KOPT-K1 (cell line): Measurements from ENCODE around the gene NXPH2.

Source experiments
- H3K27ac ChIP-seq: fragments of 200-600 bp; sonication (generic); 2 replicates; pipeline ENCODE4 v1.5.1; 2016; ENCODE audit warnings: antibody characterized with exemption, mild to moderate bottlenecking, low read depth, low read length; ENCODE audit not compliant: poor library complexity, severe bottlenecking
- H3K36me3 ChIP-seq: fragments of 200-600 bp; sonication (generic); 2 replicates; pipeline ENCODE4 v1.5.1; 2017; ENCODE audit warnings: antibody characterized with exemption, mild to moderate bottlenecking, low read length, moderate library complexity; ENCODE audit not compliant: insufficient read depth
- H3K9me3 ChIP-seq: fragments of 200-600 bp; sonication (generic); 2 replicates; pipeline ENCODE4 v1.5.1; 2017; ENCODE audit warnings: antibody characterized with exemption, low read length, mild to moderate bottlenecking; ENCODE audit not compliant: insufficient read depth, poor library complexity, severe bottlenecking

NXPH2 gene

GRCh38 chr2:138727956-138728355, 52.2 kb downstream of the NXPH2 start:
- Histone ChIP-seq H3K36me3 (no peaks in the 10 kb centered on the region), H3K9me3 (no peaks in the 10 kb centered on the region), H3K27ac (no peak overlapping the region)

- H3K27ac ChIP-seq: no peak overlapping the region
- no peaks in the 10 kb centered on the region for H3K9me3 ChIP-seq
Measured at GRCh38 chr2:138726681-138727080, 53.5 kb downstream of the NXPH2 start.

GRCh38 chr2:138724729-138725459, 55.3 kb downstream of the NXPH2 start:
- no peaks in the 10 kb centered on the region for H3K36me3 ChIP-seq
- no peak overlapping the region for H3K27ac ChIP-seq
- H3K9me3 ChIP-seq: no peaks in the 10 kb centered on the region

More at GRCh38 chr2:138726681-138727080, 53.5 kb downstream of the NXPH2 start:
- H3K36me3 ChIP-seq: no peaks in the 10 kb centered on the region

GRCh38 chr2:138724327-138724726, 55.9 kb downstream of the NXPH2 start:
- Histone ChIP-seq H3K27ac (no peak overlapping the region), H3K36me3 (no peaks in the 10 kb centered on the region), H3K9me3 (no peaks in the 10 kb centered on the region)

GRCh38 chr2:138723196-138723987, 56.8 kb downstream of the NXPH2 start:
- Histone ChIP-seq H3K27ac (no peak overlapping the region), H3K9me3 (no peaks in the 10 kb centered on the region), H3K36me3 (no peaks in the 10 kb centered on the region)

GRCh38 chr2:138722316-138722715, 57.9 kb downstream of the NXPH2 start:
- Histone ChIP-seq H3K27ac (no peak overlapping the region), H3K36me3 (no peaks in the 10 kb centered on the region), H3K9me3 (no peaks in the 10 kb centered on the region)

- no peaks in the 10 kb centered on the region for H3K36me3 ChIP-seq
- no peak overlapping the region for H3K27ac ChIP-seq
- no peaks in the 10 kb centered on the region for H3K9me3 ChIP-seq
Measured at GRCh38 chr2:138720035-138720838, 60.0 kb downstream of the NXPH2 start.

GRCh38 chr2:138718405-138718804, 61.8 kb downstream of the NXPH2 start:
- no peaks in the 10 kb centered on the region for H3K9me3 ChIP-seq
- H3K36me3 ChIP-seq: no peaks in the 10 kb centered on the region
- no peak overlapping the region for H3K27ac ChIP-seq

- H3K27ac ChIP-seq: no peak overlapping the region
- H3K36me3 ChIP-seq: no peaks in the 10 kb centered on the region
- no peaks in the 10 kb centered on the region for H3K9me3 ChIP-seq
Measured at GRCh38 chr2:138716183-138716582, 64.0 kb downstream of the NXPH2 start.

- Histone ChIP-seq H3K27ac (no peak overlapping the region), H3K9me3 (no peaks in the 10 kb centered on the region), H3K36me3 (no peaks in the 10 kb centered on the region)
Measured at GRCh38 chr2:138713504-138713903, 66.7 kb downstream of the NXPH2 start.

GRCh38 chr2:138713069-138713496, 67.1 kb downstream of the NXPH2 start:
- Histone ChIP-seq H3K9me3 (no peaks in the 10 kb centered on the region), H3K36me3 (no peaks in the 10 kb centered on the region), H3K27ac (no peak overlapping the region)

GRCh38 chr2:138712212-138712979, 67.8 kb downstream of the NXPH2 start:
- H3K9me3 ChIP-seq: no peaks in the 10 kb centered on the region

GRCh38 chr2:138711812-138712211, 68.4 kb downstream of the NXPH2 start:
- Histone ChIP-seq H3K27ac (no peak overlapping the region), H3K36me3 (no peaks in the 10 kb centered on the region), H3K9me3 (no peaks in the 10 kb centered on the region)

More at GRCh38 chr2:138712212-138712979, 67.8 kb downstream of the NXPH2 start:
- Histone ChIP-seq H3K36me3 (no peaks in the 10 kb centered on the region), H3K27ac (no peak overlapping the region)

GRCh38 chr2:138708682-138709241, 71.4 kb downstream of the NXPH2 start:
- Histone ChIP-seq H3K36me3 (no peaks in the 10 kb centered on the region), H3K9me3 (no peaks in the 10 kb centered on the region), H3K27ac (no peak overlapping the region)
